ENCODE measurements around the gene CCNL2.
"Not testable (repeated sequence)": the region's sequence is repeated elsewhere in the genome, so short reads cannot be mapped to it uniquely, and the experiment has no call there.

Gene CCNL2

DNA sequence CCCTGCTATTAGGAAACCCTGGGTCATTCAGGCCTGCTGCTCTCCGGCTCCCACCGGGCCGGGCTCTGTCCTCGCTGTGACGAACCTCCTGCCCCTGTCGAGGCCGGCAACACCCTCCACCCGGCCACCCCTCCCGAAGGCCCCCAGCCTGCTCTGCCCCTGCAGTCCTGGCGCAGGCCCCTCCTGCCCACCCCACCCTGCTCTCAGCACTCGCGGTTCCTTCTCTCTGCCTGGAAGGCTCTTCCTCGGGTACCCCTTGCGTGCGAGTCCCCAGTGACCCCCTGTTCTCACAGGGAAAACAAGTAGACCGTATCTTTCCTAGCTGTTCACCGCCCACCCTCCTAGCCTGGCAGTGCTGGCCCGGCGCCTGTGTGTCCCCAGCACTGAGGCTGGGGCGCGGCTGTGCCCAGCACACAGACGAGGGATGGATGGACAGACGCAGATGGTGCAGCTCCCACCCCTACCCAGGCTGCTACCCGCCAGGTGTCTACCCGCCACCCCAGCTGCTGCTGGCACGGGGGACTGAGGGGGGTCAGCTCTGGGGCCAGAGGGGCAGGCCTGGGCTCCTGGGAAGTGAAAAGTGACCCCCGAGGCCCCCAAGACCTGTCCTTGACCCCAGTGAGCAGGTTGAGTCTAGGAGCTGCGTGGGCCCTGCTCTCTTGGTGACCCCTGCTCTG, 33.3 kb upstream of the CCNL2 start:
- peak; percentile 85 for DNase-seq

DNA sequence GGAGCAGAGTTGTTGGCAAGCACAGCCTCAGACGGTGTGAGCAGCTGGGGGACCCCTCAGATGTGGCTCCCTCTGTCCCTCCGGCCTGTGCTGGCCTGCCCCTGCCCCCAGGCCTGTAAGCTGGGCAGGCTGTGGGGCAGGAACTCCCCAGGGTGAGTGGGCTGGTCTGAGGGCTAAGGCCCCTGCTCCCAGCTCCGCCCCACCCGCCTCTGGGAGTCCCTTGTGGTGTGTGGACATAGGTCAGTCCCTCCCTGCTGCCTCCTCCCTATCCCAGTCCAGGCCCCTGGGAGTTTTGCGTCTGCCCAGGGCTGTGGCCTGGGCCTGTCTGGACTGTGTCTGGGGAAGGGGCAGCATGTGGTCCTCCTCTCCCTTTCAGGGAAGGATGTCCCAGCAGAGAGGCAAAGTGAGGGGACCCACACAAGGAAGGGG, 32.7 kb upstream of the CCNL2 start:
- DNase-seq: no peak

DNA sequence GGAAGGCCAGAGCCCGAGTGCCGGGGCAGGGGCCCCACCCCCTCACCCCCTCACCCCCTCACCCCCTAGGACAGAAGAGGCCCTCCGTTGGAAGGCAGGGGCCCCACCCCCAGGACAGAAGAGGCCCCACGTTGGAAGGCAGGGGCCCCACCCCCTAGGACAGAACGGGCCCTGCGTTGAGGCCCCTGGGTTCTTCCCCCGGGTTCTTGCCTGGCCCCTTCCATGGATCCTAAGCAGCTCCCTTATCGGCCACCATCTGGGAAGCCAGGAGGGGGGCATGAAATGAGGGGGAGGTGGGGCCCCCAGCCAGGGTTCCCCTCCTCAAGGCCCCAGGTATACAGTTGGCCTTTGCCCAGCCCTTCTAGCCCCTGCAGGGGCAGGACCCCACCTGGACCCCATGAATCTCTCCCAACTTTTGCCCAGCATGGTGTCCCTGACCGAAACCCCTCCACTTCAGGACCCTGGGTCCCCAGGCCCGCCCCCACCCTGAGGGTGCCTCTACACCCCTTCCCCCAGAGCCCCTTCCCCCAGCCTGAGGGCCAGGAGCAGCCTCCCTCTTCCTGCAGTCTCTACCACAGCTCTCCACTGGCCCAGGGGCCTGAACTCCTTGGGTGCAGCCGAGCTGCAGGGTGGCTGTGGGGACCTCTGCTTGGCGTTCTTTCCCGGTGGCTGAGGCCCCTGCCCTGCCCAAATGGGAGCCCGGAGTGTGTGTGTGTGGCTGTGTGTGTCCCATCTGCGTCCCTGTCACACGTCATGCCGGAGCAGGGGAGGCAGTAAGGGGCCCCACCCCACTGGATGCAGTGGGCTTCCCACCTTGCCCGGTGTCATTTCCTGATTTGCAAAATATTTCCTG, 32.1 kb upstream of the CCNL2 start:
- peak; percentile 70 for DNase-seq

DNA sequence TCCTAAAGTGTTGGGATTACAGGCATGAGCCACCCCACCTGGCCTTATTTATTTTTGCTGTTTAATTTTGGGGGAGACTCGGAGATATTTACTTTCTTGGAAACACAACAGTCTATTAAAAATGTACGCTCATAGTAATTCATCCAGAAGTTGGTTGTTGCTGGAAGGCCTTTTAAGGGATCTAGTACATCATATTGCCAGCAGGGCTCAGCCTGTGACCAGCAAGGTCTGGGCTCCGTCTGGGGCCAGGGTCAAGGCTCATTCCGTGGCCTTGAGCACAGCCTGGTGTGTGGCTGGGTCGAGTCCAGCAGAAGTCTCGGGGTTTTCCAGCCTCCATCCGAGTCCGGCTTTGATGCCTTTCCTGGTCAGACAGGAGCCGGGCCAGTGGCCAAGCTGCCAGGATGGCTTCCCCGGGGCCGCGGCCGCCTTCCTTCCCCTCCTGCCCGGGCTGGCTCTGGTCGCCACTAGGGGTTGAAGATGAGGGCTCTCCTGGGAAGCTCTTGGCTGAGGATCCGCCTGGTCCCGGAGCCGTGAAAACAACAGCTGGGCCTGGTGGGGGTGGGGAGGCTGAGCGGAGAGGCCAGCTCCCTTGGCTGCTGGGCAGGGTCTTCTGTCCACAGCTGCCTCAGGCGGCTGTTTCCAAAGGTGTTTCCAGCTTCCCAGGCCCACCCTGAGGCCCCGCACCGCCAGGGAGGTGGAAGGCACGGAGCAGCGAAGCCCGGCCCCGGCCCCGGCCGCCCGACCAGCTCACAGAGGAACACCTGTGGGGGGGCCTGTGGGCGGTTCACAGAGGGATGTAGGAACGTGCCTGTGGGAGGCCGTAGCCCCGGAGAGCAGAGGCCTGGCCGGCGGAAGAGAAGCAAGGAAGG, 31.2 kb upstream of the CCNL2 start:
- DNase-seq: peak; percentile 85

DNA sequence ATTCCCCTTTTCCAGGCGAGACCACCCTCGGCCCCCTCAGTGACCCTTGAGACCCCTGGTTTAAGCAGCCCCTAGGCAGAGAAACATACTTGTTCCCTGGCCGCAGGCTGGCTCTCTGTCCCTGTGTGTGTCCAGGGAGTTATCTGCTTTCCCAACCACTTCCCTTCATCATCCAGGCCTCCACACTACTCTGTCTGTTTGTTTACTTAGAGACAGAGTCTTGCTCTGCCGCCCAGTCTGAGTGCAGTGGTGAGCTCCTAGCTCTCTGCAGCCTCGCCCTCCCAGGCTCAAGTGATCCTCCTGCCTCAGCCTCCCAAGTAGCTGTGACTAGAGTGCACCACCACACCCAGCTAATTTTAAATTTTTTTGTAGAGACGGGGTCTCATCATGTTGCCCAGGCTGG, 30.5 kb upstream of the CCNL2 start:
- DNase-seq: no peak

DNA sequence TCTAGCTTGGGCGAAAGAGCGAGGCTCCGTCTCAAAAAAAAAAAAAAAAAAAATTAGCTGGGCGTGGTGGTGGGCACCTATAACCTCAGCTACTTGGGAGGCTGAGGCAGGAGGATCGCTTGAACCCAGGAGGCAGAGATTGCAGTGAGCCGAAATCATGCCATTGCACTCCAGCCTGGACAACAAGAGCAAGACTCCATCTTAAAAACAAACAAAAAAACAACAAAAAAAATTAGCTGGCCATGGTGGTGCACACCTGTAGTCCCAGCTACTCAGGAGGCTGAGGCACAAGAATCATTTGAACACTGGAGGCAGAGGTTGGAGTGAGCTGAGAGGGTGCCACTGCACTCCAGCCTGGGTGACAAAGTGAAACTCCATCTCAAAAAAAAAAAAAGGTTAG, 29.8 kb upstream of the CCNL2 start:
- DNase-seq: not testable (repeated sequence)

DNA sequence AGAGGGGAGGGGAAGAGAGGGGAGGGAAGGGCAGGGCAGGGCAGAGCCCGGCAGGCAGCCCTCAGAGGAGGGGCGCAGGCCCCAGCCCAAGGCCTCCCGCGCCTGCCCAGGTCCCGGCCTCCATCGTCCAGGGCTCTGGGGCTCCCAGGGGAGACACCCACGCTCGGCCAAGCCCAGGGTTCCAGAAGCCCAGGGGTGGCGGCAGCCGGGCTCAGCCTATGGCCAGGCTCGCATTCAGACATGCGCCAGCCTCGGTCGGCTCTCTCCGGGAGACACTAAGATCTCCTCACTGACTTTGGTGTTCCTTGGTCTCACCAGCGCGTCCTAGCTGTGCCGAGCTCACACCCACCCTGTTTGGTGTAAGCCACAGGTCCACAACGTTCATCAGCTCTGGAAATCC, 29.0 kb upstream of the CCNL2 start:
- no peak for DNase-seq

DNA sequence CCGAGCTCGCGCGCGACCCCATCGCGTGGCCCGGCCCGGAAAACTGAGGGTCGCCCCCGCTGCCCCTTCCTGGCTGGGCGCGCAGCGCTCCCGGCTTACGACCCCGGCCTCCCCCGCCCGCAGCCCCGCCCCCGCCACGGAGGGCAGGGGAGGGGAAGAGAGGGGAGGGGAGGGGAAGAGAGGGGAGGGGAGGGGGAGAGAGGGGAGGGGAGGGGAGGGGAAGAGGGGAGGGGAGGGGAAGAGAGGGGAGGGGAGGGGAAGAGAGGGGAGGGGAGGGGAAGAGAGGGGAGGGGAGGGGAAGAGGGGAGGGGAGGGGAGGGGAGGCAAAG, 28.6 kb upstream of the CCNL2 start:
- no peak for DNase-seq

DNA sequence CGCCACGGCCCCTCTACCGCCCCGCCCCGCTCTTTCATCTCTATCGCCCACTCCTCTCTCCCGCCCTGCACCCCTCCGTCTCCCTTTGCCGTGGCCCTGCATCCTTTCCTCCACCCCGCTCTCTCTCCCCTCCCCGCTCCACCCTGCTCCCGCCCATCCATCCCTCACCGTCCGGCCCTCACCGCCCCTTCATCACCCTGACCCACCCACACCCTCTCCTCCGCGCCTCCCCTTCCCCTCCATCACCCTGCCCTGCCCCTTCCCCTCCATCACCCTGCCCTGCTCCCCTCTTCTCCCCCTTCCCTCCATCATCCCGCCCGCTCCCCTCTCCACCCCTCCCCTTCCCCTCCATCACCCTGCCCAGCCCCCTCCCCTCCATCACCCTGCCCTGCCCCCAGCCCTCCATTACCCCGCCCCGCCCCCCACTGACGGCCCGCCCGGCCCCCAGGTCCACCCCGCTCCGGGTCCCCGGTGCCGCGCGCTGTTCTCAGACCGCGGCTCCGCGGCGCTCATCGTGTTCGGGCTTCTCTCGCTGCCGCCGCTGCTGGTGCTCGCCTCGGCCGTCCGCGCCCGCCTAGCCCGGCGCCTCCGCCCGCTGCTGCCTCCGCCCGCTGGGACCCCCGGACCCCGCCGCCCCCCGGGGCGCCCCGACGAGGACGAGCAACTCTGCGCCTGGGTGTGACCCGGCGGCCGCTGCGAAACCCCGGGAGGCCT, 28.1 kb upstream of the CCNL2 start:
- no peak for DNase-seq

DNA sequence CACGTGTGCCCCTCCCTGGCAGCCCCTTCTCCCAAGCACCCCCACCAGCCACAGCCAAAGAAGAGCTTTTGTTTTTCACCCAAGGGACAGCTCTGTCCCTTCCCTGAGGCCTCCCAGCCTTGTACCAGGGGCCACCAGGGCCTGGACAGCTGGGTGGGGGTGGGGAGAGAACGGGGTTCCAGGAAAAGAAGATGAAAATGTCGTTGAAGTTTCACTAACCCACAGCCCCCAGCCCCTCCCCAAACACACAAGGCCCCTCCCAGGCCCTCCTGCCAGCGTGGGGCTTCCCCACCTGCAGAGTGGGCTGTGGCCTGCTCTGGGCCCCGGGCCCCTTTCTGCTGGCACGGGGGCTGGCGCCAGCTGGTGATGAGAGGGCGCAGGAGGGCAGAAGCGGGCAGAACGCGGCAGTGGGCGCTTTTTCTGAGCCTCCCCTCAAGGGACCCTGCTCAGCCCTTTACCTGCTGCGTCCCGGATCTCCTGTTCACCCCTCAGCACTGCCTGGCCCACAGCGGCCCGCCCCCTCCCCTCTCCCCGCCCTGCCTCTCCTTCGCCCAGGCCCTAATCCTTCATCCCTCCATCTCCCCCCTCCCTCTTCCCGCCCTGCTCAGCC, 27.5 kb upstream of the CCNL2 start:
- peak; percentile 77 for DNase-seq

DNA sequence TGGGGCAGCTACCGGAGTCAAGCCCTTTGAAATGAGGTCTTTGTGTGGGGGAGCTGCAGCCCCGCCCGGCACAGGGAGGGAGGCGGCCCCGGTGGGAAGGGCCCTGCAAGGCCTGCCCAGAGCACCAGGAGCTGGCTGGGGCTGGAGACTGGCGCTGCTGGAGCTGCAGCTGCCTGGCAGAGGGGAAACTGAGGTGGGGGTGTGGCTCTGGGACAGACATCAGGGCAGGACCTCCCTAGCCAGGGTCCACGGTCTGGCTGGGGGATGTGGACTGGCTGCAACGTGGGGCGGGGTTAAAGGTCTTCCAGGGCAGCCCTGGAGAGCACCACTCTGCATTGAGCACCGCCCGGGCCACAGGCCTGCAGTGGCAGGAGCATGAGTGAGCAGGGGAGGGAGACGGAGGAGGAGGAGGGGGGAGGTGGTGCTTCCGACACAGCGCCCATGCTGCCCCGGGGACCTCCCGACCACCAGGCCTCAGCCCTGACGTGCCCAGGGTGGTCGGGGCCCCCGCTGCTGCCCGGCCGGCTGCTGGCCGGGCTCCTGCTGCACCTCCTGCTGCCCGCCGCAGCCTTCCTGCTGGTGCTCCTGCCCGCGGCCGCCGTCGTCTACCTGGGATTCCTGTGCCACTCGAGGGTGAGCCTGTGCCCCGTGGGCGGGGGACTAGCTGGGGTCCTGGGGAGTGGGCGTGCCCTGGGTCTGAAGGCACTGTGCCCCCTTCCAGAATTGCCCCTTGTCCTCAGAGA, 26.8 kb upstream of the CCNL2 start:
- DNase-seq: no peak

DNA sequence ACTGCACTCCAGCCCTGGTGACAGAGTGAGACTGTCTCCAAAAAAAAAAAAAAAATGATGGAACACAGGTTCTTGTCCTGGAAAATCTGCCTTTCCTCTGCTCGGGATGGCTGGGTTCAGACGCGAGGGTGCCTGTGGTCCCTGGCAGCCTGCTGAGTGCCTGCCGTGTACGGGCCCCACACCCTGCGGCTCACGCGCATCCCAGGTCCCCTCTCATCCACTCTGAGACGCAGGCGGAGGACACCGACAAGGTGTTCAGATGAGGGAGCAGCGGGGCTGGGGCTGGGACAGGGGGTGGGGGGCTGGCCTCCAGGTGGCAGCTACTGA, 26.3 kb upstream of the CCNL2 start:
- no peak for DNase-seq

DNA sequence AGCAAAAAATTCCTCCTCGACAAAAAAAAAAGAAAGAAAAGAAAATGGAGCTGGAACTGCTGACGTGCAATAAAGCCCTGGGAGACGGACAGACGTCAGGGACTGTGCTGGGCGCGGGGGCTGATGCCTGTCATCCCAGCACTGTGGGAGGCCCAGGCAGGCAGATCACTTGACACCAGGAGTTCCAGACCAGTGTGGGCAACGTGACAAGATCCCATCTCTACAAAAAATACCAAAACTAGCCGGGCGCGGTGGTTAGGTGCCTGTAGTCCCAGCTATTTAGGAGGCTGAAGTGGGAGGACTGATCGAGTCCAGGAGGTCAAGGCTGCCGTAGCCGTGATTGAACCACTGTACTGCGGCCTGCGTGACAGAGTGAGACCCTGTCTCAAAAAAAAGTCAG, 25.6 kb upstream of the CCNL2 start:
- DNase-seq: no peak

DNA sequence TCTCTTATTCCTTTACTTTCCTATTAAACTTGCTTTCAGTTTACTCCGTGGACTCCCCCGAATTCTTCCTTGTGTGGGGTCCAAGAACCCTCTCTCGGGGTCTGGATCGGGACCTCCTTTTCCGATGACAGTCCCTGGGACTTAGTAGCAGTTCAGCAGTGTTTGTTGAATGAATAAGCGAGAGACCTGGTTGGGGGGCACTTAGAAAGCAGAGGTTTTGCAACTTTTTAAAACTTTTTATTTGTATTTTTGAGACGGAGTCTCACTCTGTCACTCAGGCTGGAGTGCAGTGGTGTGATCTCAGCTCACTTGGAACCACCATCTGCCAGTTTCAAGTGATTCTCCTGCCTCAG, 24.1 kb upstream of the CCNL2 start:
- no peak for DNase-seq

DNA sequence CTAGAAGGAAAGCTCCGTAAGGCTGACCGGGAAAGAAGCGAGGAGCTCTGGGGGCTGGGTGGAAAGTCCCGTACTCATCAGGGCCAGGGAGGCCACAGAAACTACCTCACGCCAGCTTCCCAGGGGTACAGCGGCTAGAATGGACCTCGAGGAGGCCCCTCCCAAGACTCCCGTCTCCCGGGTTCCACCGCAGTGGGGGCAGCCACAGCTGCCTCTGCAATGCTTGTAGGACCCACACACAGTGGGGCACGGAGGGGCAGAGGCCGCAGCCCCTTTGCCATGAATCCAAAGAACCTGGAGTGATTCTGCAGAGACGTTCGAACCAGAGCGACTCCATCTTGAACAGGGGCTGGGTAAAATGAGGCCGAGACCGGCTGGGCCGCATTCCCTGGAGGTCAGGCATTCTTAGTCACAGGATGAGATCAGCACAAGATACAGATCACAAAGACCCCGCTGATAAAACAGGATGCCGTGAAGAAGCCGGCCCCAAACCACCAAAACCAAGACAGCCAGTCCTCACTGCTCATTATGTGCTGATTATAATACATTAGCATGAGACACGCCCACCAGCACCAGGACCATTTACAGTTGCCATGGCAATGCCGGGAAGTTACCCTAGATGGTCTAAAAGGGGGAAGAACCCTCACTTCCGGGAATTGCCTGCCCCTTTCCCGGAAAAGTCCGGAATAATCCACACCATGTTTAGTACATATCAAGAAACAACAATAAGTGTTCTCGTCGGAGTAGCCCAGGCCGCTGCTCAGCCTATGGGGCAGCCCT, 23.5 kb upstream of the CCNL2 start:
- DNase-seq: no peak

DNA sequence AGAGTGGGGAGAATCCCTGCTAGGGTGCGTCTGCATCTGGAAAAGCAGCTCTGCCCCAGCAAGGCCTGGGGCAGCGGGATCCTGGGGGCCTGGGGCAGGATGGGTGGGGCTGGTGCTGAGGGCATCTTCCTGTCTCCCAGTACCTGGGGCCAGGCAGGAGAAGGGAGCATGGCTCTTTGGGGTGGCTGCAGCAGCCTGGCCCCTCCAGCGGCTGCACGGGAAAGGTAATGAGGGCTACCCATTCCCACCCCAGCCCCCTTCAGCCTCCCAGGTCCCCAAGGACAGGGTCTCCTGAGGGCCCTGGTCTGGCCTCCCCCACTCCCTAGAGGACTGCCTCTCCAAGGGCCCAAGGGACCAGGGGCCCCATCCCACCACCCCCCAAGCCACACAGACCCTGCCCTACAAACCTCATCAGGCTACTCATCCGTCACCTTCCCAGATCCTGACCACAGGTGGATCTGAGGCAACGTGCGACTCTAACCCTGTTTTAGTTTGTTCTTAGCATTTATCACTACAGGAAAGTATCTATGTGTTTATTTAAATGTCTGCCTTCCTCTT, 22.9 kb upstream of the CCNL2 start:
- no peak for DNase-seq

DNA sequence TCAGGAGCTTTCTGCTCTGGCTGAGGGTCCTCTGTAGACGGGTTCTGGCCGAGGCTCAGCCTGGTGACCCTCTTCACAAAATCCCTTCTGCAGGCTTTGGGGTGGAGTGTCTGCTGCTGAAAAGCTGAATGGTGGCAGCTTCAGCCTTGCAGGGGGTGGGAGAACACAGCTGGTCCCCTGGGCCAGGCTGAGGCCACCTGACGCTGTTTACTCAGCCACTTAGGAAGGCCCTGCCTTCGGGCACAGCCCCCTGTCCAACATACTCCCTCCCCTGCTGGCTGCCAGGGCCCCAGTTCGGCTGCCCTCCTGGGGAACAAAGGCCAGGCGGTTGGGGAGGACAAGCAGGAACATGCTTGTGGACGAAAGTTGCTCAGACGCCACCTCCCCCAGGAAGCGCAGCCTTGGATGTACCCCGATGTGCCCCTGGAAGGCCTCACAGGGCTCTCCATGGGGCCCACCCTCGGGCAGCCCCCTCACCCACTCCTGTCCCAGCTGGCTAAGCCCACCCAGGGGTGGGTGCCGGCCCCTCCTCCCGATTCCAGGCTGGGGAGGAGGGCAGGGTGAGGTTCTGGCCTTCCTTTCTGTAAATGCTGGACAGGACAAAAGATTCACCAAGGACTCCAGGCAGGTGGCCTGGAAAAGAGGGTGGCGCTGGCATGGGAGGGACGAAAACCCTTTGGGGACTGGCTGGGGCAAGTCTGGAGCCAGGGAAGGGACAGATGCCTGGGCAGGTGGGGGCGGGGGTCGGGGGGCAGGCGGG, 22.2 kb upstream of the CCNL2 start, which contains the start of gene ANKRD65:
Gene ANKRD65 (minus strand): TSS at position 130 of the 760 bp plus-strand sequence. CDS start 271 bp downstream, outside the sequence.
- DNase-seq: peak; percentile 86

DNA sequence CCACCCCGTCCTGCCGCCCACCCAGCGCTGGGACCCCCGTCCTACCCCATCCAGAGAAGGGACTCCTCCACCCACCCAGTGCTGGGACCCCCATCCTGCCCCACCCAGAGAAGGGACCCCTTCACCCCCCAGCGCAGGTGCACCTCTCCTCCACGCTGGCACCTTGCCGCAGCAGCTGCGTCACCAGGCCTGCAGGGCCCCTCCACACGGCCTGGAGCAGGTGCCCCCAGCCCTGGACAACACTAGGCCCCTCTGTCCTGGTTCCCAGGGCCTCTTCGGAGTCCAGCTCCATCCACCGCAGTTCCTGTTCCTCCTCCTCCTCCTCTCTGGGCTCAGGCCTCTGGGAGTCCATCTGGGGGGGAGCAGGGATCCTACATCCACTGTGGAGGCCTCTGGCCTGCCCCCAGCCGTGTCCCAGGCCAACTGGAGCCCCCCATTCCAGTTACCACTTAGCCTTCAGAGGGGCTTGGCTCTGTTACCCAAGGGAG, 21.6 kb upstream of the CCNL2 start:
- no peak for DNase-seq

DNA sequence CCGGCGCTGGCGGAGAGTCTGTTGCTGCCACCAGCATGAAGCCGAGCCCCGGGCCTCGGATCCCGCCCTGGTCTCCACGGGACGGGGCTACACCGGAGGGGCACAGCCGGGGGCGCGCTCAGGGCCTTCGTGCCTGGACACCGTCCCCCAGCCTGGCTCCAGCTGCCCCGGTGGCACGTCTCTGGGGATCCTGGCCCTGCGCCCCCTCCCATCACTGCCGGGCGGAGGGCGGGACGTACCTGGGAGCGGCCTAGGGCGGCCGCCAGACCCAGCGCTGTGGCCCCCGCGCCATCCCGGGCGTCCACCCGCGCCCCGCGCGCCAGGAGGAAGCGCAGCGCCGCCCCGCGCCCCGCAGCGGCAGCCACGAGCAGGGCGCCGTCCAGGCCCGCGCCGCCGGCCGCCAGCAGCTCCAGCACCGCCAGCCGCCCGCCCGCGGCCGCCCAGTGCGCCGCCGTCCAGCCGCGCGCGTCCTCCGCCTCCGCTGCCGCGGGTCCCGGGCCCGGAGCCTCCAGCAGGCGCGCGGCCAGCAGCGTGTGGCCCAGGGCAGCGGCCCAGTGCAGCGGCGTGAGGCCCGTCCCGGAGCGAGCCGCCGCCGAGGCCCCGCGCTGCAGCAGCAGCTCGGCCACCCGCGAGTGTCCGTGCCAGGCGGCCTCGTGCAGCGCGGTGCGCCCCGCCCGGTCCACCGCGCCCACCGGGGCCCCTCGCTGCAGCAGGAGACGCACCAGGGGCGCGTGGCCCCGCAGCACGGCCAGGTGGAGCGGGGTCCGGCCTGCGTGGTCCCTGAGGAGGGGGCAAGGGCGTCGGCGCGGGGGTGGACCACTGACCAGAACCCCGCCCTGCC, 20.9 kb upstream of the CCNL2 start:
- DNase-seq: no peak

Data from NCI-H2171 treated with DMSO at 0.1 percent for 48 hours (cell line).